Stimulated activated CD8-positive, alpha-beta memory T cell treated with anti-CD3 and anti-CD28 coated beads, Interleukin-12 subunit alpha, Interleukin-12 subunit beta, amount 100 ng/mL, for 24 hours (primary cell): ENCODE data around the gene FBXO10.
A peak's percentile ranks its signal among the peaks of the same experiment; 100 is the strongest.
"Not testable (repeated sequence)": the region's sequence is repeated elsewhere in the genome, so short reads cannot be mapped to it uniquely, and the experiment has no call there.

Source experiments
- DNase-seq: peaks from one replicate; pipeline ENCODE4 v3.0.0-alpha.2; 2020; ENCODE audit errors: extremely low read depth

The FBXO10 gene

GRCh38 chr9:37477987-37478619, 98.1 kb downstream of the FBXO10 start:
- not testable (repeated sequence) for DNase-seq

GRCh38 chr9:37477443-37477842, 98.7 kb downstream of the FBXO10 start:
- DNase-seq = not testable (repeated sequence)

DNA sequence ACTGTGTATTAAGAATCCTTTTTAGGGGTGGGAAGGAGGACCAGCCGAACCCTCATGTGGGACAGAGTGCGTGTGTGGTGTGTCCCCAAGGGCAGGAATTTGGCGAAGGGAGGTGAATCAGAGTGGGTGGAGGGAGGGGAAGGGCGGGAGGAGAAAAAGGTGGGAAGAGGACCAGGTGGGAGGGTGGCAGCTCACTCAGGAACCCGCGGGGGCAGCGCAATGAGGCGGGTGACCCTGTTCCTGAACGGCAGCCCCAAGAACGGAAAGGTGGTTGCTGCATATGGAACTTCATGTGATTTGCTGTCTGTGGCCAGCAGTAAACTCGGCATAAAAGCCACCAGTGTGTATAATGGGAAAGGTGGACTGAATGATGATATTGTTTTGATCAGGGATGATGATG, 99.2 kb downstream of the FBXO10 start:
- DNase-seq = no peak

DNA sequence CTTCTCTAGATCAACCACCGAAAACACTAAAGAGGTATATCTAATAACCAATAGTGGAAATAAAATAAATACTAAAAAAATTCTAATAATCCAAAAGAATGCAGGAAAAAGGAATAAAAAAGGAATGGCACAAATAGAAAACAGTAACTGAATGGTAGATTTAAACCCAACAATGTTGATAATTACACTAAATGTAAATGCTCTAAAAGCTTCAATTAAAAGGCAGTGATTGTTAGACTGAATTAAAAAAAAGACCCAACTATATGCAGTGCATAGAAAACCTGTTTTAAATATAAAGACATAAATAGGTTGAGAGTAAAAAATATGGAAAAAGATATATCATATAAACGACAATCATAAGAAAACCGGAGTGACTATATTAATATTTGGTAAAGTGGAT, 101.7 kb downstream of the FBXO10 start:
- no peak for DNase-seq

GRCh38 chr9:37473982-37474381, 102.2 kb downstream of the FBXO10 start:
- not testable (repeated sequence) for DNase-seq

DNA sequence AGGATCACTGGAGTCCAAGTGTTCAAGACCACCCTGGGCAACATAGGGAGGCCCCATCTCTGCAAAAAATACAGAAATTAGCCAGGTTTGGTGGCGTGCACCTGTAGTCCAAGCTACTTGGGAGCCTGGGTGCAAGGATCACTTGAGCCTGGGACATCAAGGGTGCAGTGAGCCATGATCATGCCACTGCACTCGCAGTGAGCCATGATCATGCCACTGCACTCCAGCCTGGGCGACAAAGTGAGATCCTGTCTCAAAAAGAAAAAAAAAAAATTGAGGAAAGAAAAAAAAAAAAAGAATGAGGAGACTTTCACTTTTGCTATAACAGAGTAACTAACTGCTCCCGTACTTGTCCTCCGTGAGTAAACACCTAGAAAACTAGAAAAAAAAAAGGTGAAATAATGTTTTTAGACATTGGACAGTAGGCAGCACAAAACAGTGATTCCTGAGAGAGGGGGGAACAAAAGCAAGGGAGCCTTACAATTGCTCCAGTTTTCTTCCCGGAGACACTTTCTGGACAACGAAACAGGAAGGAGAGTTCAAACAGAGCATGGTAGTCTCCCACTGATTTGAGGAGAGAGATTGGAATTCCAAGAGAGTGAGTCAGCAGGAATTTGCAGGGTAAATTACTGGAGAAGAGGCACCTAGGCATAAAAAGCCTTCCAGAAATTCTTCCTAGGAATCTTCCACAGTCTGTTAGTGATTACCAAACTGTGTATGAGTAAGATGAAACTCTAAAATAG, 104.1 kb downstream of the FBXO10 start:
- DNase-seq = no peak

GRCh38 chr9:37468620-37469019, 107.6 kb downstream of the FBXO10 start:
- no peak for DNase-seq

- DNase-seq = not testable (repeated sequence)
These were observed 108.7 kb downstream of the FBXO10 start for GRCh38 chr9:37467530-37467929.

DNA sequence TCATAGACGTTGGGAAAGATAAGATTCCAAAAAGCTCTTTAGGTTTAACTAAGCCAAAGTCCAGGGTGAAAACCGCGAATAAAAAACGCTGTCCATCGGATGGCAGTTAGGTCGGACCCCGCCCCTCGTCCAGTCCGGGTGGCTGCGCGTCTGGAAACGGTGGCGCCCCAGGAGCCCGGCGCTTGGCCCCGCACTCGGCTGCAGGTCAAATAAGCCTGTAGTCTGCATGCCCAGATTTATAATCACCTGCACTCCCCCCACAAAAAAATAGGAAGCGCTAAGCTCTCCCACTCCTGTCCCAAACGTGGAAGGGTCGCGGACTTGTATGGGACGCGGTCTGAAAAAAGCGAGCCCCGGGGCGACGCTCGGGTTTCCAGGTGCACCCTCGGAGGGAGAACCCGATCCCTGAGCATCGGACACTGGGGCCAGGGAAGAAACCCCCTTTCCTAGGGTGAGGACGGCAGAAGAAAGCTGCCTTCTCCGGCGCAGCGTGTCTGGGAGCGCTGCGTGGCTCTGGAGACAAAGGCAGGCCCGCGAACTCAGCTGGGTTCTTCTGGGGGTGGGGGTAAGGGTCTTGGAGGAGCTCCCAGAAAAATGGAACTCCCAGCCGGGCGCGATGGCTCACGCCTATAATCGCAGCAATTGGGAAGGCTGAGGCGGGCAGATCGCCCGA, 110.0 kb downstream of the FBXO10 start:
- DNase-seq = no peak

- peak; percentile 98 for DNase-seq
These were observed 110.7 kb downstream of the FBXO10 start, which contains the start of gene ZBTB5 for GRCh38 chr9:37465249-37466036. TSS of gene ZBTB5 (minus strand) at chr9:37465450. CDS start at chr9:37442551, 22,899 bp downstream.

GRCh38 chr9:37464426-37465248, 111.5 kb downstream of the FBXO10 start:
- DNase-seq = no peak

DNA sequence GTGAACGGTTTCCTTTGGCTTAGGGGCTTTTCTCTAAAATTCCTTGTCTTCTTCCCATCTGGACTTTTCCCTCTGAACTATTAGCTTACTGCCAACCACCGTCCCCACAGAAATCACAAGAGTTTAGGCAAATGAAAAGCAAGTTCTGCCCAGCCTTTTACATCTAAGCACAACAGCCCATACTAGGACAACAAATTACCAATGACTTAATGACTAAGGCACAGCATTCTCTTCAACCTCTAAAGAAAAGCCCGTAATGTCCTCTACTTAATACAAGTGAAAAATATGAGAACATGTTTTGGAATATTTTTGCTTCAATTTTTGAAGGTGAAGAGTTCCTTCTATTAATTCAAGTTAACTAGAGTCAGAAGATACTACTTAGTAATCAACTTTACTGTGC, 112.2 kb downstream of the FBXO10 start:
- DNase-seq = no peak
